WERI-Rb-1 (cell line): ENCODE results near the gene DNAH1.

ENCODE experiments used
- DNase-seq: peaks from one replicate; pipeline ENCODE4 v3.0.0-alpha.2; 2020
- H3K27ac ChIP-seq: fragments of 250-450 bp; sonication (Bioruptor Pico); 2 replicates; pipeline ENCODE4 v1.5.1; 2020; ENCODE audit warnings: mild to moderate bottlenecking, moderate library complexity
- H3K27me3 ChIP-seq: fragments of 250-450 bp; sonication (Bioruptor Pico); 2 replicates; pipeline ENCODE4 v1.5.1; 2021; ENCODE audit warnings: mild to moderate bottlenecking, low read depth, moderate library complexity; ENCODE audit not compliant: insufficient read depth, severe bottlenecking
- H3K36me3 ChIP-seq: fragments of 250-450 bp; sonication (Bioruptor Pico); 2 replicates; pipeline ENCODE4 v1.5.1; 2020; ENCODE audit warnings: mild to moderate bottlenecking, moderate library complexity
- H3K4me3 ChIP-seq: 2 replicates; pipeline ENCODE4 v1.5.1; 2011; ENCODE audit warnings: low read depth, mild to moderate bottlenecking, control low read depth, low read length
- H3K9me3 ChIP-seq: fragments of 250-450 bp; sonication (Bioruptor Pico); 2 replicates; pipeline ENCODE4 v1.5.1; 2021; ENCODE audit warnings: mild to moderate bottlenecking, moderate library complexity; ENCODE audit not compliant: severe bottlenecking
- CTCF ChIP-seq: IDR thresholded peaks from 2 replicates; pipeline ENCODE4 v1.5.1; 2011; ENCODE audit warnings: low read depth, mild to moderate bottlenecking, control low read depth, inconsistent platforms, low read length

DNAH1 gene

GRCh38 chr3:52431459-52432223 is 115.5 kb downstream of the DNAH1 start:
- Histone ChIP-seq H3K9me3 (no peaks in the 10 kb centered on the region), H3K27me3 (no peaks in the 10 kb centered on the region), H3K36me3 (no peaks in the 10 kb centered on the region), H3K4me3 (no peak overlapping the region), H3K27ac (no peak overlapping the region)
- no peak for DNase-seq
- no peak for TF ChIP-seq CTCF

- Histone ChIP-seq H3K4me3 (no peak overlapping the region), H3K27me3 (no peaks in the 10 kb centered on the region), H3K27ac (no peak overlapping the region; the same call in 1 of the 2 replicates), H3K9me3 (no peaks in the 10 kb centered on the region), H3K36me3 (no peaks in the 10 kb centered on the region)
- DNase-seq = no peak
- TF ChIP-seq CTCF = no peak
Observed at GRCh38 chr3:52432225-52432624, 116.1 kb downstream of the DNAH1 start.

GRCh38 chr3:52432691-52433141 is 116.6 kb downstream of the DNAH1 start:
- Histone ChIP-seq H3K4me3 (no peak overlapping the region), H3K27ac (peak overlapping the region; percentile 66; the same call in 1 of the 2 replicates), H3K9me3 (no peaks in the 10 kb centered on the region), H3K36me3 (no peaks in the 10 kb centered on the region), H3K27me3 (no peaks in the 10 kb centered on the region)
- TF ChIP-seq CTCF = no peak
- no peak for DNase-seq

DNA sequence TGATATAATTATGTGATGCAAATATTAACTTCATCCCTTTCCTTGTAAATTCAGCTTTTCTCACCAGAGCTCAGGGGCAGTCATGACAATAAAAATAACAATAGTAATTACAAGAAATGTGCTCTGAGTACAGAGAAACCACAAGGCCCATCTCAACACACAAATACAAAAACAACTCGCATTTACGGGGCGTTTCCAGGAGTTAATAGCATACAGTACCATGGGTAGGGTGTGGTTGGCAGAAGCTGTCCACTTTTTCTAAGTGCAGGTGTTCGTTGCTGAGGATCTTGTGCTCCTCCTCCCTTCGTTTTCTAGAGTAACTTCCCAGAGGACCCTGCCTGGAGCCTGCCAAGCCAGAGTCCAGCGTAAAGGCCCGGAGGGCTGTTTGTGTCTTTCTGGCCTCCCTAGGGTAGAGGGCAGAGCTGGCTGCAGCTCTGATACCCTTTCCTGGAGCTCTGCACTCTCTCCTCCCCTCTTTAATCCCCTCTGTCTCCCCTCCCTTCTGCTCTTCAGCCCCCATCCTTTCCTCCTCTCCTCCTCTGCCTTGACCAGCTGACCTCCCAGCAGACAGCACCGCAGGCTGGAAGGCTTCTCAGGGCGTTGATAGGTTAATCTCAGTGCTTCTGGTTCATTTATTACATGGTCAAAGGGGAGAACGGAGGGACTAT is 117.3 kb downstream of the DNAH1 start:
- Histone ChIP-seq H3K4me3 (no peak overlapping the region), H3K36me3 (no peaks in the 10 kb centered on the region), H3K27me3 (no peaks in the 10 kb centered on the region), H3K9me3 (no peaks in the 10 kb centered on the region), H3K27ac (peak overlapping the region; percentile 66)
- no peak for TF ChIP-seq CTCF
- DNase-seq = peak; percentile 81

DNA sequence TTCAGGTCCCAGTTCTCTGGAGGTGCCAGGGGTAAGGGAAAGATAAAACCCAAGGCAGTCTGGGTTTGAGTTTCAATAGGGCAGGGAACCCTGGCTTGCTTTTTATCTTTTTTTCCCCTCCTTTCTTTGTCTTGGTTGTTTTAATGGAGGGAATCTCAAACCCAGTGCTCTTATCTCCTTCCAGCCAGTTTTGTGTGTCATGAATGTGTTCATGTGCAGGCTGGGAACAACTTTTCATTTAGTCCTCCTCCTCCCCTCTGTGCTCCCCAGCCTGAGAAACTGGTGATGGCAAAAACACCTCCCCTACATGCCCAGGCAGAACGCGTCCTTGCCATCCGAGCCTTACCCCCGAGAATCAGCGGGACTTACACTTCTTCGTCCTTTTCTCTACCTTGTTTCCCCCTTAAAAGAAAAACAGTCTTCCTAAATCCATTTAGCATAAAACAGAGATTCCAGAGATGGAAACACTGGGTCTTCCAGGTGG is 117.9 kb downstream of the DNAH1 start:
- Histone ChIP-seq H3K36me3 (no peaks in the 10 kb centered on the region), H3K4me3 (no peak overlapping the region), H3K9me3 (no peaks in the 10 kb centered on the region), H3K27ac (peak overlapping the region; percentile 66), H3K27me3 (no peaks in the 10 kb centered on the region)
- TF ChIP-seq CTCF = no peak
- DNase-seq = no peak
